MV-4-11 (cell line): Measurements from ENCODE around the gene VRK1.

ENCODE experiments used
- DNase-seq: peaks from one replicate; lab custom pipeline; 2025; lab: John Stamatoyannopoulos, UW

The VRK1 gene

DNA sequence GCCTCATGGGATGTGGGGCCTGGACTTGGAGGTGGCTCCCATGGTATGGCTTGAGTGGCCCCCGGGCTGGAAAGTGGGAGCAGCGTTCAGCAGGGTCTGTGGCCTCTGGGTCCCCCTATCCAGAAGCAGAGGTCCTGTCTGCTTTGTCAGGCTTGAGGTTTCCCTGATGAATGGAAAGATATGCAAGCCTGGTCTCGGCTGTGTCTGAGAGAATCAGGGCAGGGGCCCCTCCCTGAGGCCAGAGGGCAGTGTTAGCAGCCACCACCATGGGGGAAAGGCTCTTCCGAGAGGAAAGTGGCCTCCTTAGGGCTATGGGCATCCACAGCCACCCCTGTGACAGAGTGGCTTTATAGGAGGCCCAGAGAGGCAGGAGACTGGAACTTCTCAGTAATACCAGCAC lies 128.2 kb downstream of the VRK1 start:
- DNase-seq, result no peak

DNA sequence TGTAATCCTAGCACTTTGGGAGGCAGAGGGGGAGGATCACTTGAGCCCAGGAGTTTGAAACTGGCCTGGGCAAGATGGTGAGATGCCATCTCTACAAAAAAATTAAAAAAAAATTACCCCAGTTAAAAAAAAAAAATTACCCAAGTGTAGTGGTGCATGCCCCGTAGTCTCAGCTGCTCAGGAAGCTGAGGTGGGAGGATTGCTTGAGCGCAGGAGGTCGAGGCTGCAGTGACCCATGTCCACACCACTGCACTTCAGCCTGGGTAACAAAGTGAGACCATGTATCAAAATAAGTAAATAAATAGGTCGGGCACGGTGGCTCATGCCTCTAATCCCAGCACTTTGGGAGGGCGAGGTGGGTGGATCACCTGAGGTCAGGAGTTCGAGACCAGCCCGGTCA lies 128.8 kb downstream of the VRK1 start:
- no peak for DNase-seq

DNA sequence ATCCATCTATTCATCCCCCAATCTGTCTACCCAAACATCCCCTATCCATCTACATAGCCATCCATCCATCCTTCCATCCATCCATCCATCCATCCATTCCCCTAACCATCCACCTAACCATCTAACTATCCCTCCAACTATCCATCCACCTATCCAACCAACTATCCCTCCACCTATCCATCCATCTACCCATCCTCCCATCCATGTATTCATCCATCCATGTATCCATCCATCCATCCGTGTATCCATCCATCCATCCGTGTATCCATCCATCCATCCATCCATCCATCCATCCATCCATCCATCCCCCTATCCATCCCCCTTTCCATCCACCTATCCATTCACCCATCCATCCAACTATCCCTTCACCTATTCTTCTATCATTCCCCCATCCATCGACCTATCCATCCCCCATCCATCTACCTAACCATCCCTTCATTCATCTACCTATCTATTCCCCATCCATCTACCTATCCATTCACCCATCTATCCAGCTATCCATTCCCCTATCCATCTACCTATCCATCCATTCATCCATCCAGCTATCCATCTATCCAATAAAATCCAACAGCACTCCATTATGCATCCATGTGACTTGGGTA lies 131.7 kb downstream of the VRK1 start:
- DNase-seq, result no peak

DNA sequence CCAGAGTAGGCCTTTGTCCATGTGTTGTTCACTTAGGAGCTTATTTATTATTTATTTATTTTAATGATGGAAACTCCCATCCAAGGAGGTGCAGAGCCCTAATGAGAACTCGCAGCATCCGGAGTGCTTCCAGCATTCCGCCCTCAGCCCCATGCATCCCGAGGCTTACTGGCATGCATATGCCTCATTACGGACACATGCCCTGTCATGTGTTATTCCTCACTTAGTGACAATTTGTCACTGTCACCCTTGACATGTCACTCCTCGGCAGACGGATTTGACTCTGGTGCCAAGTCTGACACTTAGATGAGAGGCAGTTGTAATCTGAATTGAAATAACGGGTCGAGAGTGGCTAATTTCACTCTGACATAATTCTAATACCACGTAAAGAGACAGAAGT lies 132.8 kb downstream of the VRK1 start:
- no peak for DNase-seq

GRCh38 chr14:96930526-96930925 lies 133.3 kb downstream of the VRK1 start:
- DNase-seq, result no peak
